T-helper 1 cell (primary cell): ENCODE data around the gene CDC26.
"Not testable (repeated sequence)": the region's sequence is repeated elsewhere in the genome, so short reads cannot be mapped to it uniquely, and the experiment has no call there.

ENCODE experiments used
- DNase-seq, 5 donors: peaks; one replicate each; pipeline ENCODE4 v3.0.0-alpha.2; 2012 to 2020
- total RNA-seq, 4 donors: gene quantifications; one replicate each; lab custom pipeline; 2026; lab: John Stamatoyannopoulos, UW

Gene CDC26
- 7.6 to 13.1 (median 9.8) reads per million in 4 donors for total RNA-seq

- peak; percentile 88 to 96 (median 93) for DNase-seq
Observed at GRCh38 chr9:113275157-113276131, at the start of gene CDC26, which contains the start of gene PRPF4. Gene CDC26, minus strand, starts transcription at chr9:113275572. Its CDS starts 3,065 bp downstream, at chr9:113272507. Gene PRPF4, plus strand, starts transcription at chr9:113275658. Its CDS starts 86 bp downstream, at chr9:113275744.

- DNase-seq, result no peak
Observed at GRCh38 chr9:113322671-113323070, 47.3 kb upstream of the CDC26 start.

- no peak for DNase-seq
Observed at GRCh38 chr9:113320051-113320450, 44.7 kb upstream of the CDC26 start.

GRCh38 chr9:113319054-113319453 lies 43.7 kb upstream of the CDC26 start:
- no peak for DNase-seq

- DNase-seq, result no peak
Observed at GRCh38 chr9:113317777-113318176, 42.4 kb upstream of the CDC26 start.

- no peak for DNase-seq
Observed at GRCh38 chr9:113316030-113316429, 40.7 kb upstream of the CDC26 start.

- no peak for DNase-seq
Observed at GRCh38 chr9:113315231-113315630, 39.9 kb upstream of the CDC26 start.

GRCh38 chr9:113313261-113313660 lies 37.9 kb upstream of the CDC26 start:
- no peak for DNase-seq

GRCh38 chr9:113311961-113312360 lies 36.6 kb upstream of the CDC26 start:
- DNase-seq, result no peak

GRCh38 chr9:113310538-113310937 lies 35.2 kb upstream of the CDC26 start:
- no peak for DNase-seq

GRCh38 chr9:113309204-113309813 lies 33.9 kb upstream of the CDC26 start:
- DNase-seq, result peak in 1 of 5 donors; percentile 36

- DNase-seq, result no peak
Observed at GRCh38 chr9:113307396-113307975, 32.1 kb upstream of the CDC26 start.

GRCh38 chr9:113306566-113306965 lies 31.2 kb upstream of the CDC26 start:
- no peak for DNase-seq

GRCh38 chr9:113302792-113303418 lies 27.5 kb upstream of the CDC26 start, which contains the start of gene RNF183:
Gene RNF183, minus strand, starts transcription at chr9:113303376. Its CDS starts 5,192 bp downstream, at chr9:113298184.
- no peak for DNase-seq

GRCh38 chr9:113301548-113301947 lies 26.2 kb upstream of the CDC26 start:
- no peak for DNase-seq

GRCh38 chr9:113299800-113300292 lies 24.5 kb upstream of the CDC26 start:
- no peak for DNase-seq

GRCh38 chr9:113298924-113299770 lies 23.8 kb upstream of the CDC26 start:
- no peak for DNase-seq

GRCh38 chr9:113298311-113298710 lies 22.9 kb upstream of the CDC26 start:
- DNase-seq, result no peak

- no peak for DNase-seq
Observed at GRCh38 chr9:113296796-113297558, 21.6 kb upstream of the CDC26 start.

- not testable (repeated sequence) for DNase-seq
Observed at GRCh38 chr9:113296247-113296646, 20.9 kb upstream of the CDC26 start.
